Measurements from ENCODE around the gene COL4A1. TPM values are rescaled to one million over a fixed set of nuclear protein-coding genes. Genes with fewer than 3 reads are reported as not detected.

Gene COL4A1
- total RNA-seq, 3 donors from 2014 or later = 118 to 1,008 (median 370) TPM

DNA sequence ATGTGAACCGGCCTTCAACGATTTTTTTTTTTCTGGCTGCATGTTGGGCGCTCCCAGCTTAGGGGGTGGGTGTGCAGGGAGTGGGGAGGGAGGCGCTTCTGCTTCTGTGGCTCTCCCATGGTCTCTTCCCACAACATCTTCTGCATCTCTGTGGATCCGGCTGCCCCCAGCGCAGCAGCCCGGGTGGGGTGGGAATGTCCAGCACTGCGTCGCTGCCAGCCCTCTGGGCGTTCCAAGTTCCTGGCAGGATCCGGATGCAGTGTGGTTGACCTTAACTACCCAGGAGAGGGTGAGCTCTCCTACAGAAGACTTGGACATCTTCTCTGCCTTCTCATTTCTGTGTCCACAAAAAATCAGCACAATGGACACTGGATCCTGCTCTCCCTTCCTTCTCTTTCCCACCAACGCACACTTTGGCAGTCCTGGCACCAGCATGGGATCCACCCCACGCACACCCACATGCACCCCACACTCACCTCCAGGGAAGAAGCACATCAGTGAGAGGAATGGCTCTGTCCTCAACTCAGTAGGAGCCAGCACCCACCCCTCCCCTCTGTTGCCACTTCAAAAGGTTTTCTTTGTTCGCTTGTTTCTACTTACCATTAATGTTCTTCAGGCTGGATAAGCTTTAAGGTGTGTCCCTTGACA is 177.3 kb downstream of the COL4A1 start:
- peaks cover 0 to 3% of the 10 kb centered on the region in 2 donors for H3K4me1 ChIP-seq
- TF ChIP-seq, protein P1, sequence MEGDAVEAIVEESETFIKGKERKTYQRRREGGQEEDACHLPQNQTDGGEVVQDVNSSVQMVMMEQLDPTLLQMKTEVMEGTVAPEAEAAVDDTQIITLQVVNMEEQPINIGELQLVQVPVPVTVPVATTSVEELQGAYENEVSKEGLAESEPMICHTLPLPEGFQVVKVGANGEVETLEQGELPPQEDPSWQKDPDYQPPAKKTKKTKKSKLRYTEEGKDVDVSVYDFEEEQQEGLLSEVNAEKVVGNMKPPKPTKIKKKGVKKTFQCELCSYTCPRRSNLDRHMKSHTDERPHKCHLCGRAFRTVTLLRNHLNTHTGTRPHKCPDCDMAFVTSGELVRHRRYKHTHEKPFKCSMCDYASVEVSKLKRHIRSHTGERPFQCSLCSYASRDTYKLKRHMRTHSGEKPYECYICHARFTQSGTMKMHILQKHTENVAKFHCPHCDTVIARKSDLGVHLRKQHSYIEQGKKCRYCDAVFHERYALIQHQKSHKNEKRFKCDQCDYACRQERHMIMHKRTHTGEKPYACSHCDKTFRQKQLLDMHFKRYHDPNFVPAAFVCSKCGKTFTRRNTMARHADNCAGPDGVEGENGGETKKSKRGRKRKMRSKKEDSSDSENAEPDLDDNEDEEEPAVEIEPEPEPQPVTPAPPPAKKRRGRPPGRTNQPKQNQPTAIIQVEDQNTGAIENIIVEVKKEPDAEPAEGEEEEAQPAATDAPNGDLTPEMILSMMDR (IDR thresholded peaks at IDR 0.05) = no peak
- TF ChIP-seq POLR2AphosphoS5 (IDR thresholded peaks at IDR 0.05) (no peak), POLR2A (IDR thresholded peaks at IDR 0.05) (no peak)
- no peaks in the 10 kb centered on the region for H3K9me3 ChIP-seq
- intact Hi-C loops (cut with DNase I; ENCODE audit: low total_unique reads) = no loop called here
- no peak overlapping the region for H3K27ac ChIP-seq
- H3K4me3 ChIP-seq = no peak overlapping the region
- no peaks in the 10 kb centered on the region for H3K27me3 ChIP-seq
- no peak for DNase-seq (ENCODE audit: low spot score in 2 of 2)
- H3K36me3 ChIP-seq = no peaks in the 10 kb centered on the region

DNA sequence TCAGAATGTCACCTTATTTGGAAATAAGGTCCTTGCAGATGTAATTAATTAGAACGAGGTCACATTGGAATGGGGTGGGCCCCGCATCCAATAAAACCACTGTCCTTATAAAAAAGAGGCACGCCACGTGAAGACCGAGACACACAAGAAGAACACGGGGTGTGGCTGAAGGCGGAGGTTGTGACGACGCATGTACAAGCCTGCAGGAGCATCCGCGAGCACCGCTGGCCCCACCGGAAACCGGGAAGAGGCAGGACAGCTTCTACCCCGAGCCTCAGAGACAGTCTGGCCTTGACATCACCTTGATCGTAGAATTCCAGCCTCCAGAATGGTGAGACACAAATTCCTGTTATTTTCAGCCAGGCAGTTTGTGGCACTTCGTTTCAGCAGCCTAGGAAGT is 177.9 kb downstream of the COL4A1 start:
- intact Hi-C loops (cut with DNase I; ENCODE audit: low total_unique reads) = no loop called here
- TF ChIP-seq, protein P1 (IDR thresholded peaks at IDR 0.05) = no peak
- no peak for TF ChIP-seq POLR2A (IDR thresholded peaks at IDR 0.05)
- no peak for TF ChIP-seq POLR2AphosphoS5 (IDR thresholded peaks at IDR 0.05)
- no peaks in the 10 kb centered on the region for H3K9me3 ChIP-seq
- no peaks in the 10 kb centered on the region for H3K27me3 ChIP-seq
- DNase-seq (ENCODE audit: low spot score in 2 of 2) = no peak
- H3K4me3 ChIP-seq = no peak overlapping the region
- no peaks in the 10 kb centered on the region for H3K36me3 ChIP-seq
- no peak overlapping the region for H3K27ac ChIP-seq
- peaks cover 0 to 3% of the 10 kb centered on the region in 2 donors for H3K4me1 ChIP-seq

DNA sequence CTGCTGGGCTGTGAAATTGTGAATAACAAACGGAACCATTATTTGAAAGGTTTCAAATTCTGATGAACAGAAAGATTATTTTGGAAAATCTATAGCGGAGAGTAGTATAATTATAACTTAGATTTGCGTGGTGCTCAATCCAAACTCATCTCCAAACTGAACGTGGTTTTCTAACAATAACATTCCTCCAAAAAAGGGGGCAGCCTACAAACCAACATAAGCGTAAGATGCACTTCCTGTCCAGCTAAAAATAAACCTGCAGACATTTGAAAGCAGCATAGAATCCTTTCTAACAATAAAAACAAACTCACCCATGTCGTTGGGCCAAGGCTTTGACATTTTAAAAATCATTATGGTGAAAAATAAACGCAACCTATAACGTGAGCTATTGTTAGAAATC is 178.4 kb downstream of the COL4A1 start:
- intact Hi-C loops (cut with DNase I; ENCODE audit: low total_unique reads) = no loop called here

DNA sequence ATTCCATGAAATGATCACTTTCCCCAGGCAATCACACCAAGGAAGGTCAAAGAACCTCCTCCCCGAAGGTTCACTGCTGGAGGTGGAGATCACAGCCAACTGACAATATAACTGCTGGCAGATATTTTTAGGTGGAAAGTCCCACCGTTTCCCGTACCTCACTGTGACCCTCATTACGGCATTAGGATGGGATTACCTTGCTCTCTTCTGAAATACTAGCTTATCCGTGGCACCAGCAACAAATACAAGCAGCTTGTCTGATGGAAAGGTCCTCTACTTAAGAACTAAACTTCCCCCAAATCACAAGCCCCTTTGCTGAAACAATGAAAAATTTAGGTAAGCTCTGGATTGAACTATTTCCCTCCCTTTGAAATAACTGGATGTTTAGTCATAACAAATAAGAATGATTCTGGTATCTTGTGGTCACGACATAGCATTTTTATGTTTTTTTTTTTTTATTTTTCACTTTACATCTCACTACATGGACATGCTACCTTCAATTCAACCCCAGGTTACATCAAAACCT is 178.9 kb downstream of the COL4A1 start:
- intact Hi-C loops (cut with DNase I; ENCODE audit: low total_unique reads) = no loop called here
- no peak for DNase-seq (ENCODE audit: low spot score in 2 of 2)
- no peaks in the 10 kb centered on the region for H3K9me3 ChIP-seq
- no peak for TF ChIP-seq POLR2A (IDR thresholded peaks at IDR 0.05)
- no peak for TF ChIP-seq POLR2AphosphoS5 (IDR thresholded peaks at IDR 0.05)
- TF ChIP-seq, protein P1 (IDR thresholded peaks at IDR 0.05) = no peak
- peaks cover 0 to 3% of the 10 kb centered on the region in 2 donors for H3K4me1 ChIP-seq
- peak overlapping the region in 1 of 2 donors; percentile 85 for H3K27ac ChIP-seq
- no peaks in the 10 kb centered on the region for H3K36me3 ChIP-seq
- H3K27me3 ChIP-seq = no peaks in the 10 kb centered on the region
- H3K4me3 ChIP-seq = no peak overlapping the region

More for the DNA sequence above, 178.4 kb downstream of the COL4A1 start:
- H3K4me1 ChIP-seq = peaks cover 0 to 3% of the 10 kb centered on the region in 2 donors
- no peaks in the 10 kb centered on the region for H3K27me3 ChIP-seq
- H3K27ac ChIP-seq = no peak overlapping the region
- no peak for DNase-seq (ENCODE audit: low spot score in 2 of 2)
- H3K9me3 ChIP-seq = no peaks in the 10 kb centered on the region
- TF ChIP-seq POLR2AphosphoS5 (IDR thresholded peaks at IDR 0.05) (no peak), POLR2A (IDR thresholded peaks at IDR 0.05) (no peak)
- TF ChIP-seq, protein P1 (IDR thresholded peaks at IDR 0.05) = no peak
- no peak overlapping the region for H3K4me3 ChIP-seq
- no peaks in the 10 kb centered on the region for H3K36me3 ChIP-seq

DNA sequence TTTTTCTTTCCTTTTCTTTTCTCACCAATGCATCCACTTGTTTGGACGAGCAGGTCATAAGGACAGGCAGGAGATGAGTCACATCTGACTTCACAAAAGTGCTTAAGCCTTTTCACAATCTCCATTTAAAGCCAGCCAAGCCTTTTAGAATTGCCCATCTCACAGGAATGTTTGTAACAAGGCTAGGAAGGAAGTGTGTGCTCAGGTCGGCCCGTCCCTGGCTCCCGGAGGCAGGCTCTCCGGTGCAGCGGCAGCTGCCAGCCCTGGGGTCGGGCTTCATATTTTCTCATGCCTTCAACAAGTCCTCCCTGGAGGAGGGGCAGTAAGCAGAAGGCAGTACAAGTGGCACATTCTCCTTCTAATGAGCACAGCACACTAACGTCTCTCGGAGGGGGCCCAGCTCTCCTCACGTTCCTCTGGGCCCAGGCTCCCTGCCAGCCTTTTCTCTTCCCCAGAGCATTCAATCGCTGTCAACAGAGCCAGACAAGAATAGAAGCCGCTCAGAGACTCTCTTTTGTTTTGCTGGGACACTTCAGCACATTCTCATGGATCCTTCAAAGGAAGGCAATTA is 180.5 kb downstream of the COL4A1 start:
- peak overlapping the region; percentile 85 to 94 for H3K27ac ChIP-seq
- H3K4me1 ChIP-seq = peaks cover 0 to 3% of the 10 kb centered on the region in 2 donors
- no peaks in the 10 kb centered on the region for H3K36me3 ChIP-seq
- DNase-seq (ENCODE audit: low spot score in 2 of 2) = peak in 1 of 2 donors; percentile 80
- no peaks in the 10 kb centered on the region for H3K27me3 ChIP-seq
- TF ChIP-seq POLR2AphosphoS5 (IDR thresholded peaks at IDR 0.05) = peak in 2 of 3 donors; percentile 32 to 36
- TF ChIP-seq, protein P1 (IDR thresholded peaks at IDR 0.05) = no peak
- intact Hi-C loops (cut with DNase I; ENCODE audit: low total_unique reads) = no loop called here
- peak overlapping the region in 2 of 3 donors; percentile 27 to 42 for H3K4me3 ChIP-seq
- H3K9me3 ChIP-seq = no peaks in the 10 kb centered on the region
